Right lobe of liver (tissue), 4 donors: ENCODE results near the gene ABHD2.

Experiments used
- CTCF ChIP-seq, 4 donors: fragments of 200-600 bp in 3 of 4; fragments of 450-650 bp in 1 of 4; IDR thresholded peaks; one replicate each; pipeline versions ENCODE4 v1.5.1 to v1.8.0; 2016 to 2022; ENCODE audit warnings: antibody characterized with exemption in 4 of 4, mild to moderate bottlenecking in 2 of 4
- POLR2A ChIP-seq: fragments of 450-650 bp; IDR thresholded peaks from one replicate; pipeline ENCODE4 v1.6.1; 2017; ENCODE audit warnings: antibody characterized with exemption, mild to moderate bottlenecking
- donor health status: DM: no; HTN: no; CAD: no.
- donor health status: DM: no; HTN: no; CAD: no.
- donor health status: DM: no; HTN: yes; CAD: no.

DNA sequence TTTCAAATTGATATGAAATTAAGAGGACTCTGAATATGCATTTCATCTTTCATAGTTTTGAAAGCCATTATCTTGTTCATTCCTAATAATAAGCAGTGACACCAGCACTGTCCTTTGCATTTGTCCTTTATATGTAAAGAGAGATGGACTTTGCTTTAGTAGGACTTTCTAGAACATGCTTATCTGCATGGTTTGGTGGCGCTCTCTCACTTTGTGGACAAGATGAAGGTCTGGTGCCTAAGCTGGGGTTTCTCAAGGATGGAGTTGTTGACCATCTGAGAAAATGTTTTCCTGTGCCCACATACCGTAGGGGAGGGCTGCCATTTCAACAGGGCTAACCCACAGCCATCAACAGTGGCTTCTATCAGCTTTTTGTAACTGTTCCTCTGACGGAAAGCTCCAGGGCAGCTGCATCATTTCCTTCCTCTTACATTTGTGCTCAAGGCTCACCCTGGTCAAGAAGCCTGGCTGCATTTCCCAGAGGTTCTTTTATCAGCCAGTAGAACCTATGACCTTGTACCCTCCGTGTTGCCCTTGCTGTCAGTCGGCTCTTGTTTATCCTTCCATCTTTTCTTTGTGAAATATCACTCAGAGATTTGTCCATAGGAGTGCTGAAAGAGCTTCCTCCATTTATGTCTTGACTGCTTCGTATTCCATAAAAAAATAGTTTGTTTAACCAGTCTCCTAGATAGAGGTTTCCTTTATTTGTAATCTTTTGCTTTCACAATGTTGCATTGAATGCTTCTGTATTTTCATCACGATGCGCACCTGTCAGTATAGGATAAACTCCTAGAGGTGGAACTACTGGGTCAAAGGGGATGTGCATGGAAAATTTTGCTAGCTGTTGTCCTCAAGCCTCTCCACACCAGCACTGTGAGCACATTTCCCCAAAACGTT lies 44.6 kb downstream of the ABHD2 start:
- TF ChIP-seq CTCF (IDR thresholded peaks at IDR 0.05) (no peak), POLR2A (peak; percentile 40)
